ENCODE measurements around the gene PRXL2B.
"Not testable (repeated sequence)": the region's sequence is repeated elsewhere in the genome, so short reads cannot be mapped to it uniquely, and the experiment has no call there.

PRXL2B gene

DNA sequence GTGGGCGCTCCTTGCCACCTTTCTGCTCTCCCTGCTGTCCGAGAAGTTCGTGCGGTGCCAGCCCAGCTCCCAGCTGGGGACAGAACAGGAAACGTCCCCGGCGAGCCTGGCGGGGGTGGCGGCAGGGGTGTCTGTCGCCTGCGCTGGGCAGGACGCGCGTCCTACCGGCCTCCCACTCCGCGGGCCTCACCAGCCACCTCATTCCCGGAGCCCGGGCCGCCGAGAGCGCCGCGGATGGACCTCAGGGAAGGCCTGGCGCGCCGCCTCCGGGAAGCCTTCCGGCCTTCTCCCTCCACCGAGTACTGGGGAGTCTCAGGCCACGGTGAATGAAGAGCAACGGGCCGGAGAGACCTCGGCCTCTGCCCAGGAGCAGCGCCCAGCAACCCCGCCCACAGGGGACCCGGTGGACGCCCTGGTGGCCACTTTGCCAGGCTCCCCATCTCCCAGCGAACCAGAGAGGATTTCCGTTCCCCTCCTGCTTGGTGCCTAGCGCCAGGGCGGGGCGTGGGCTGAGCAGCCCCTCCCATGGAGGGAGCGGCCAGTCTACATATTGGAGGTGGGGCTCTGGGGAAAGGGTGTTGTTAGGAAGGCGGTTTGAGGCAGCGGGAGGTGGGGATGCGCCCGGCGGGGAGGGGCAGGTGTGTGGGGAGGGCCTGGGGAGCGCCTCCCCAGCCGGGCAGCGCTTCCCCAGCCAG is 39.9 kb upstream of the PRXL2B start:
- DNase-seq (ENCODE audit: low read depth) = peak; percentile 95
- no peak for TF ChIP-seq CTCF (IDR thresholded peaks at IDR 0.05; ENCODE audit: insufficient read depth, low read depth, low read length, missing control alignments)
- peak overlapping the region; percentile 81 for H3K4me3 ChIP-seq (ENCODE audit: low read depth, low read length)

DNA sequence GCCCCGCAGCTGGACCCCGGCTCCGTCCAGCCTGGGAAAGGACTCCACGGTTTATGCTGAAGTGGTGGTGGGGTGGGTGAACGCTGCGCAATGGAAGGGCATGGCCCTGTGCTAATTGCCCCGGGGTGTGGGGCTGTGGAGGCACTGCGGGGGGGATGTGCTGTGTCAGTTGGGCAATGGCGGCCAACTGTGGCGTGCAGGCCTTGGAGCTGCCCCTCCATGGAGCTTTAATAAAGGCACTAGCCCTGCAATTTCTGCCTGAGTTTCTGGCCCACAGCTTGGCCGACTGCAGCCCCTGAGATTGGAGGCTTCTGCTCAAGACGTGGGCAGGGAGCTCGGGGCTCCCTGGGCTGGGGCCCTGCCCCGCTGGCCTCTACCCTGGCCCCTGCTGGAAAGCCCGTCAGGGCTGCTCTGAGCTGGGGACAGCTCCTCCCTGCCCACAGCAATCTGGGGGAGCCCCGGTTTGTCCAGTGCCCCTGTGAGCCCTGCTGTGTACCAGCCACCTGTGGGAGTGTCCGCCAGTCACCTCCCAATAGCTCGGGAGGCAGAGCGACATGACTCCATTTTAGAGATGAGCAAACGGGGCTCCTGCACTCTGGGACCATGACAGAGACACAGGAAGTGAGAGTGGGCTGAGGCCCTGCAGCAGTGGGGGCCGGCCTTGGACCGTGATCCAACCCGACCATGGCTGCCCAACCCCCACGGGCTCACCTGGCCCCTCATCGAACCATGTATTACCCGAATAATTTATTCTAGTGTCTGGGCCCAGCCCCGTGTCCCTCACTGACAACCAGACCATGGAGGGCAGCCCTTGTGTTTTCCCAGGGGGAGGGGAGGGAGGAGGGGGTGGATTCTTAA is 39.1 kb upstream of the PRXL2B start:
- no peak for TF ChIP-seq CTCF (IDR thresholded peaks at IDR 0.05; ENCODE audit: insufficient read depth, low read depth, low read length, missing control alignments)
- DNase-seq (ENCODE audit: low read depth) = peak; percentile 83
- H3K4me3 ChIP-seq (ENCODE audit: low read depth, low read length) = peak overlapping the region; percentile 81

GRCh38 chr1:2548068-2548589 is 38.4 kb upstream of the PRXL2B start:
- TF ChIP-seq CTCF (IDR thresholded peaks at IDR 0.05; ENCODE audit: insufficient read depth, low read depth, low read length, missing control alignments) = peak; percentile 93
- peak; percentile 92 for DNase-seq (ENCODE audit: low read depth)
- H3K4me3 ChIP-seq (ENCODE audit: low read depth, low read length) = peak overlapping the region; percentile 81

- H3K4me3 ChIP-seq (ENCODE audit: low read depth, low read length) = peak overlapping the region; percentile 81
- DNase-seq (ENCODE audit: low read depth) = peak; percentile 70
Measured at GRCh38 chr1:2549367-2550029, 37.1 kb upstream of the PRXL2B start.

DNA sequence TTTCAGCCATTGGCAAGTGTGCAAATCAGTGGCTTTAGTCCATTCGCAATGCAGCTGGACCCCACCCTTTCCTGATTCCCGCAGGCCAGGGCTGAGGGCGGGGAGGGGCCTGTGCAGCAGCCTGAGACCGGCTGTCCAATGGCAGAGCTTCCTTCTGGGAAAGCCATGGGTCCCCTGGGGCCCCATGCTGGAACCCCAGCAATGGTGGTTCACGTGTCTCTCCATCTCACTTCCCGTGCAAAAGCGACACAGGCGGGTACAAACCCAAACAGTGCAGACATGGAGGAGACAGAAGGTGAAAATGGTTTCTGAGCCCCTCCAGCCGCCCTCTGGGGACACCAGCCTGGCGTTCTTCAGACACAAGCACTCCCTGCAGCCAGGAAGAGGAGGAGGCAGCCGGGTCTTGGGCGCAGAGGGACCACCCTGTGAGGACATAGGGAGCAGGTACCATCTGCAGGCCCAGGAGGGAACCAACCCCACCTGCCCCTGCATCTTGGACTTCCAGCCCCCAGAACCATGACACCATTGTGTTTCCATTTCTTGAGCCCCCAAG is 36.2 kb upstream of the PRXL2B start:
- DNase-seq (ENCODE audit: low read depth) = peak; percentile 66
- H3K4me3 ChIP-seq (ENCODE audit: low read depth, low read length) = peak overlapping the region; percentile 81

DNA sequence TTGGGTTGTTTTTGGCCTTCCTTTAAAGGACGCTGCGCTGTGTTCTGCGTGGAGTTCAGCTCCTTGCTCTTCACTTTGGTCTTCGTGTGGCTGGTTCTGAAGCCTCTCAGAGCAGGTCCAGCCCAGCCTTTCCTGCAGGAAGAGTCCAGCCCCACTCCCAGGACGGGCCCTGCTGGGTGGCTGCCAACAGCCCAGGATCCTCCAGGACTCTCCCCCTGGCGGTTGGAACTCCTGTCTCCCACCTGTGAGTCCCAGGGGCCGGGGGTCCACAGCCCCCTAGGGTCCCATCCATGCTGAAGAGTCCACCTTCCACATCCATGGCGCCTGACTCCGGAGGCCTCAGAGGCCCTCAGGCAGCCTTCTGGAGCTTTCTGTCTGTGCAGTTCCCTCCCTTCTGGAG is 35.0 kb upstream of the PRXL2B start:
- H3K4me3 ChIP-seq (ENCODE audit: low read depth, low read length); DNase-seq (ENCODE audit: low read depth): not testable (repeated sequence)

DNA sequence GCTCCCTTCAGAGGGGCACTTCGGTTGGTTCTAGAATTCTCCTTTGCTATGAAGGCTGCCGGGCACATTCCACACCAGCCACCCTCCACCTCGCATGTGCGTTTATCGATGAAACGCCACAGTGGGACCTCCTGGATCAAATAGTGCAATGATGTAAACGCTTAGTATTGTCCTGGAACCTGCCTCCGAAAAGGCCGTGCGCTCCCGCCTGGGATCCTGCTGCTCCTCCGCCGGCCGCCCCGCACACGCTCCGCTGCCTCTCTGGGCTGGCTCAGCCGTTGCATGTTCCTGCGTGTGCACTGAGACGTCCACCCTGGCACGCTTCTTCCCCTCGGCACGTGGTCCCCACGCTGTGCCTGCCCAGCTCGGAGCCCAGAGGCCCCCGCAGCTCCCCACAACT is 34.4 kb upstream of the PRXL2B start:
- DNase-seq (ENCODE audit: low read depth) = no peak
- no peak overlapping the region for H3K4me3 ChIP-seq (ENCODE audit: low read depth, low read length)
- TF ChIP-seq CTCF (IDR thresholded peaks at IDR 0.05; ENCODE audit: insufficient read depth, low read depth, low read length, missing control alignments) = no peak

DNA sequence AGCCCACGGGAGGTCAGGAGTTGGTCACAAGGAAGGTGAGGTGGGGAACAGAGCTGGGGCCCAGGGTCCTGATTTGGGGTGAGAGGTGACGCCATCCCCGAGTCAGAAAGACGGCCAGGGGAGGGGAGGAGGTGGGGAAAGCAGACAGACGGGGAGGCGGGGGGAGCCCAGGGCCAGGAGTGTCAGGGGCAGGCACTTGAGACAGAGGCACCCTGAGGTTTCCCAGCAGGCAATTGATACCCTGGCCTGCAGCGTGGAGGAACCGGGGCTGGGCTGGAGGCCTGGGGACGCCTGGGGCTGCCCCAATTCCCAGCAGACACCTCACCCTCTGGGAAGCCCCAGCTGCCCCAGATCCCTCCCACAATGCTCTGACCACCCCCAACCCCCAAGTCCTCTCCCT is 33.5 kb upstream of the PRXL2B start:
- DNase-seq (ENCODE audit: low read depth) = peak; percentile 24
- not testable (repeated sequence) for H3K4me3 ChIP-seq (ENCODE audit: low read depth, low read length)
